Activated T-cell treated with anti-CD3 and anti-CD28 coated beads, Interleukin-2, amount 50 U/mL, for 24 hours (primary cell): Measurements from ENCODE around the gene CAMK2B.
"Not testable (repeated sequence)": the region's sequence is repeated elsewhere in the genome, so short reads cannot be mapped to it uniquely, and the experiment has no call there.

ENCODE experiments used
- DNase-seq: peaks from one replicate; pipeline ENCODE4 v3.0.0-alpha.2; 2020
- H3K27ac Mint-ChIP-seq: 2 replicates; pipeline ENCODE4 v1.8.0; 2020; ENCODE audit warnings: mild to moderate bottlenecking, mixed read lengths
- H3K27me3 Mint-ChIP-seq: 2 replicates; pipeline ENCODE4 v1.8.0; 2020; ENCODE audit warnings: mixed read lengths
- H3K36me3 Mint-ChIP-seq: 2 replicates; pipeline ENCODE4 v1.8.0; 2020; ENCODE audit warnings: low read depth, mixed read lengths
- H3K4me1 Mint-ChIP-seq: 2 replicates; pipeline ENCODE4 v1.8.0; 2020; ENCODE audit warnings: low read depth, mixed read lengths
- H3K4me3 Mint-ChIP-seq: 2 replicates; pipeline ENCODE4 v1.8.0; 2020; ENCODE audit warnings: mild to moderate bottlenecking, moderate library complexity, mixed read lengths
- H3K9me3 Mint-ChIP-seq: 2 replicates; pipeline ENCODE4 v1.8.0; 2020; ENCODE audit warnings: mixed read lengths

The CAMK2B gene

GRCh38 chr7:44200163-44200562 is 125.2 kb downstream of the CAMK2B start:
- H3K27me3 Mint-ChIP-seq, H3K27ac Mint-ChIP-seq: not testable (repeated sequence)

GRCh38 chr7:44197474-44197873 is 127.9 kb downstream of the CAMK2B start:
- Mint-ChIP-seq H3K27ac (no peak overlapping the region), H3K36me3 (peaks cover 11% of the 10 kb centered on the region), H3K9me3 (peaks cover 3% of the 10 kb centered on the region), H3K27me3 (peaks cover 16% of the 10 kb centered on the region), H3K4me3 (no peak overlapping the region), H3K4me1 (peaks cover 21% of the 10 kb centered on the region)
- no peak for DNase-seq

More at GRCh38 chr7:44200163-44200562, 125.2 kb downstream of the CAMK2B start:
- peak overlapping the region; percentile 88 for H3K4me3 Mint-ChIP-seq
- peaks cover 33% of the 10 kb centered on the region for H3K36me3 Mint-ChIP-seq
- not testable (repeated sequence) for DNase-seq, H3K9me3 Mint-ChIP-seq
- H3K4me1 Mint-ChIP-seq, result peaks cover 26% of the 10 kb centered on the region

GRCh38 chr7:44196450-44196872 is 128.9 kb downstream of the CAMK2B start:
- Mint-ChIP-seq H3K4me1 (peaks cover 11% of the 10 kb centered on the region), H3K4me3 (no peak overlapping the region), H3K27ac (no peak overlapping the region), H3K36me3 (peaks cover 4% of the 10 kb centered on the region), H3K9me3 (peaks cover 3% of the 10 kb centered on the region), H3K27me3 (peaks cover 18% of the 10 kb centered on the region)
- DNase-seq, result no peak

GRCh38 chr7:44195889-44196288 is 129.5 kb downstream of the CAMK2B start:
- DNase-seq, result peak; percentile 9
- Mint-ChIP-seq H3K4me3 (no peak overlapping the region), H3K36me3 (peaks cover under 1% of the 10 kb centered on the region), H3K27ac (no peak overlapping the region), H3K27me3 (peaks cover 18% of the 10 kb centered on the region), H3K9me3 (peaks cover 3% of the 10 kb centered on the region), H3K4me1 (peaks cover 10% of the 10 kb centered on the region)

- no peaks in the 10 kb centered on the region for H3K36me3 Mint-ChIP-seq
- peaks cover 3% of the 10 kb centered on the region for H3K9me3 Mint-ChIP-seq
- H3K4me3 Mint-ChIP-seq, result no peak overlapping the region
- DNase-seq, result no peak
- H3K27ac Mint-ChIP-seq, result no peak overlapping the region
- H3K27me3 Mint-ChIP-seq, result peaks cover 18% of the 10 kb centered on the region
- peaks cover 7% of the 10 kb centered on the region for H3K4me1 Mint-ChIP-seq
These were observed 130.7 kb downstream of the CAMK2B start for GRCh38 chr7:44194562-44195145.

- H3K4me1 Mint-ChIP-seq, result peaks cover 7% of the 10 kb centered on the region
- H3K27me3 Mint-ChIP-seq, result peaks cover 18% of the 10 kb centered on the region
- no peak overlapping the region for H3K4me3 Mint-ChIP-seq
- DNase-seq, result peak; percentile 53
- H3K36me3 Mint-ChIP-seq, result no peaks in the 10 kb centered on the region
- peaks cover 3% of the 10 kb centered on the region for H3K9me3 Mint-ChIP-seq
- peak overlapping the region; percentile 59 for H3K27ac Mint-ChIP-seq
These were observed 131.3 kb downstream of the CAMK2B start for GRCh38 chr7:44194069-44194468.

- Mint-ChIP-seq H3K27ac (no peak overlapping the region), H3K4me3 (no peak overlapping the region), H3K36me3 (no peaks in the 10 kb centered on the region)
These were observed 132.2 kb downstream of the CAMK2B start for GRCh38 chr7:44193011-44193802.

GRCh38 chr7:44191171-44191570 is 134.2 kb downstream of the CAMK2B start:
- Mint-ChIP-seq H3K4me1 (peaks cover 7% of the 10 kb centered on the region), H3K9me3 (peaks cover 3% of the 10 kb centered on the region), H3K36me3 (no peaks in the 10 kb centered on the region), H3K4me3 (no peak overlapping the region), H3K27me3 (peaks cover 10% of the 10 kb centered on the region), H3K27ac (no peak overlapping the region)
- no peak for DNase-seq

More at GRCh38 chr7:44193011-44193802, 132.2 kb downstream of the CAMK2B start:
- no peak for DNase-seq
- peaks cover 18% of the 10 kb centered on the region for H3K27me3 Mint-ChIP-seq
- H3K9me3 Mint-ChIP-seq, result peaks cover 3% of the 10 kb centered on the region
- peaks cover 7% of the 10 kb centered on the region for H3K4me1 Mint-ChIP-seq

- no peak for DNase-seq
- Mint-ChIP-seq H3K27me3 (peaks cover 10% of the 10 kb centered on the region), H3K4me1 (peaks cover 7% of the 10 kb centered on the region), H3K36me3 (no peaks in the 10 kb centered on the region), H3K27ac (no peak overlapping the region), H3K4me3 (no peak overlapping the region), H3K9me3 (peaks cover 3% of the 10 kb centered on the region)
These were observed 135.2 kb downstream of the CAMK2B start for GRCh38 chr7:44189993-44190872.

GRCh38 chr7:44189286-44189992 is 136.0 kb downstream of the CAMK2B start, which contains the start of gene GCK:
GCK (minus strand) TSS chr7:44189439; CDS start chr7:44188953, 486 bp downstream.
- Mint-ChIP-seq H3K4me1 (peaks cover 7% of the 10 kb centered on the region), H3K4me3 (no peak within 1 kb of the TSS), H3K27me3 (peaks cover 10% of the 10 kb centered on the region), H3K27ac (no peak within 1 kb of the TSS), H3K36me3 (no peaks in the 10 kb centered on the region), H3K9me3 (peaks cover 3% of the 10 kb centered on the region)
- DNase-seq, result no peak

- H3K4me3 Mint-ChIP-seq, result no peak overlapping the region
- H3K4me1 Mint-ChIP-seq, result peaks cover under 1% of the 10 kb centered on the region
- no peaks in the 10 kb centered on the region for H3K9me3 Mint-ChIP-seq
- H3K27ac Mint-ChIP-seq, result no peak overlapping the region
- no peaks in the 10 kb centered on the region for H3K36me3 Mint-ChIP-seq
- H3K27me3 Mint-ChIP-seq, result peaks cover 7% of the 10 kb centered on the region
- DNase-seq, result no peak
These were observed 136.7 kb downstream of the CAMK2B start for GRCh38 chr7:44188480-44189225.

- no peak overlapping the region for H3K4me3 Mint-ChIP-seq
- H3K4me1 Mint-ChIP-seq, result no peaks in the 10 kb centered on the region
- H3K27me3 Mint-ChIP-seq, result peaks cover 6% of the 10 kb centered on the region
- no peaks in the 10 kb centered on the region for H3K9me3 Mint-ChIP-seq
- H3K27ac Mint-ChIP-seq, result no peak overlapping the region
- DNase-seq, result no peak
- no peaks in the 10 kb centered on the region for H3K36me3 Mint-ChIP-seq
These were observed 137.6 kb downstream of the CAMK2B start for GRCh38 chr7:44187636-44188416.

GRCh38 chr7:44186736-44187135 is 138.7 kb downstream of the CAMK2B start:
- no peaks in the 10 kb centered on the region for H3K9me3 Mint-ChIP-seq
- H3K36me3 Mint-ChIP-seq, result no peaks in the 10 kb centered on the region
- H3K27me3 Mint-ChIP-seq, result peaks cover 2% of the 10 kb centered on the region
- no peak for DNase-seq
- H3K27ac Mint-ChIP-seq, result no peak overlapping the region
- no peaks in the 10 kb centered on the region for H3K4me1 Mint-ChIP-seq
- H3K4me3 Mint-ChIP-seq, result no peak overlapping the region
